NCI-H2227 (cell line): ENCODE results near the gene SFXN3.

Experiments used
- DNase-seq: peaks from one replicate; lab custom pipeline; 2025; ENCODE audit not compliant: unreplicated experiment; lab: John Stamatoyannopoulos, UW

SFXN3 gene

GRCh38 chr10:100999742-101000126 lies 31.3 kb upstream of the SFXN3 start, which contains the start of gene LZTS2:
Gene LZTS2, plus strand, starts transcription at chr10:100999808. Its CDS starts 2,731 bp downstream, at chr10:101002539.
- DNase-seq: no peak

GRCh38 chr10:101000127-101000914 lies 30.7 kb upstream of the SFXN3 start:
- peak; percentile 29 for DNase-seq

GRCh38 chr10:101000915-101001658 lies 29.9 kb upstream of the SFXN3 start:
- DNase-seq: peak; percentile 32

GRCh38 chr10:101001659-101002035 lies 29.4 kb upstream of the SFXN3 start:
- DNase-seq: peak; percentile 32

GRCh38 chr10:101002456-101002855 lies 28.6 kb upstream of the SFXN3 start:
- no peak for DNase-seq

- no peak for DNase-seq
Observed at GRCh38 chr10:101003639-101004206, 27.3 kb upstream of the SFXN3 start.

GRCh38 chr10:101005361-101005760 lies 25.7 kb upstream of the SFXN3 start:
- DNase-seq: no peak

GRCh38 chr10:101005869-101006567 lies 25.0 kb upstream of the SFXN3 start:
- DNase-seq: no peak

- DNase-seq: no peak
Observed at GRCh38 chr10:101006593-101007098, 24.4 kb upstream of the SFXN3 start.

GRCh38 chr10:101007099-101007711 lies 23.8 kb upstream of the SFXN3 start:
- DNase-seq: no peak

GRCh38 chr10:101007915-101008822 lies 22.9 kb upstream of the SFXN3 start:
- DNase-seq: no peak

GRCh38 chr10:101008823-101009423 lies 22.1 kb upstream of the SFXN3 start:
- no peak for DNase-seq

GRCh38 chr10:101010329-101010728 lies 20.7 kb upstream of the SFXN3 start:
- DNase-seq: no peak

GRCh38 chr10:101011517-101012423 lies 19.3 kb upstream of the SFXN3 start:
- no peak for DNase-seq

GRCh38 chr10:101012525-101013364 lies 18.3 kb upstream of the SFXN3 start:
- peak; percentile 81 for DNase-seq

- DNase-seq: no peak
Observed at GRCh38 chr10:101013365-101013825, 17.6 kb upstream of the SFXN3 start.

- peak; percentile 64 for DNase-seq
Observed at GRCh38 chr10:101014230-101014884, 16.7 kb upstream of the SFXN3 start.
